Mononuclear cell (primary cell): ENCODE measurements around the gene LRRC47. TPM values are rescaled to one million over a fixed set of nuclear protein-coding genes. Genes with fewer than 3 reads are reported as not detected.
A peak's percentile ranks its signal among the peaks of the same experiment; 100 is the strongest.

Source experiments
- H3K27me3 ChIP-seq: 2 replicates; pipeline ENCODE4 v1.6.0; 2011; ENCODE audit warnings: low read length, control low read depth; ENCODE audit not compliant: insufficient read depth
- H3K4me1 ChIP-seq: 2 replicates; pipeline ENCODE4 v1.5.1; 2011; ENCODE audit warnings: mild to moderate bottlenecking, low read length, control low read depth; ENCODE audit not compliant: insufficient read depth
- H3K4me3 ChIP-seq: 2 replicates; pipeline ENCODE4 v1.5.1; 2011; ENCODE audit warnings: mild to moderate bottlenecking, low read length, moderate library complexity
- H3K9me3 ChIP-seq: 2 replicates; pipeline ENCODE4 v1.5.1; 2011; ENCODE audit warnings: low read depth, mild to moderate bottlenecking, control low read depth, low read length
- total RNA-seq: library from RNA; depleted of rRNA; stranded (reverse); fragments of >200 nt; gene quantifications from one replicate; pipeline ENCODE4 v1.2.3, GENCODE V29; 2012

Gene LRRC47
- total RNA-seq, 1 donor, result 20.9 TPM

- Histone ChIP-seq H3K27me3 (no peaks in the 10 kb centered on the region), H3K9me3 (no peaks in the 10 kb centered on the region), H3K4me3 (no peak overlapping the region), H3K4me1 (peaks cover 19% of the 10 kb centered on the region)
Observed at GRCh38 chr1:3773572-3774275, 22.6 kb downstream of the LRRC47 start.

GRCh38 chr1:3772715-3773571 is 23.4 kb downstream of the LRRC47 start, which contains the start of gene SMIM1:
Gene SMIM1 (plus strand): TSS chr1:3772749. CDS start chr1:3775374, 2,625 bp downstream.
- Histone ChIP-seq H3K27me3 (no peaks in the 10 kb centered on the region), H3K4me3 (peak within 1 kb of the TSS; percentile 35)

GRCh38 chr1:3772027-3772714 is 24.1 kb downstream of the LRRC47 start:
- Histone ChIP-seq H3K4me1 (peaks cover 19% of the 10 kb centered on the region), H3K9me3 (no peaks in the 10 kb centered on the region), H3K27me3 (no peaks in the 10 kb centered on the region), H3K4me3 (peak overlapping the region; percentile 35)

More at GRCh38 chr1:3772715-3773571, 23.4 kb downstream of the LRRC47 start, which contains the start of gene SMIM1:
- H3K4me1 ChIP-seq, result peaks cover 19% of the 10 kb centered on the region
- H3K9me3 ChIP-seq, result no peaks in the 10 kb centered on the region

- Histone ChIP-seq H3K4me1 (peaks cover 19% of the 10 kb centered on the region), H3K9me3 (no peaks in the 10 kb centered on the region), H3K4me3 (peak overlapping the region; percentile 35), H3K27me3 (no peaks in the 10 kb centered on the region)
Observed at GRCh38 chr1:3771108-3772026, 24.9 kb downstream of the LRRC47 start.

GRCh38 chr1:3770047-3770765 is 26.1 kb downstream of the LRRC47 start:
- Histone ChIP-seq H3K27me3 (no peaks in the 10 kb centered on the region), H3K4me1 (peaks cover 12% of the 10 kb centered on the region), H3K4me3 (no peak overlapping the region), H3K9me3 (no peaks in the 10 kb centered on the region)

- Histone ChIP-seq H3K4me1 (peaks cover 9% of the 10 kb centered on the region), H3K9me3 (no peaks in the 10 kb centered on the region), H3K27me3 (no peaks in the 10 kb centered on the region), H3K4me3 (no peak overlapping the region)
Observed at GRCh38 chr1:3768811-3769390, 27.4 kb downstream of the LRRC47 start.

- H3K9me3 ChIP-seq, result no peaks in the 10 kb centered on the region
- H3K4me1 ChIP-seq, result peaks cover 9% of the 10 kb centered on the region
Observed at GRCh38 chr1:3767328-3767925, 28.9 kb downstream of the LRRC47 start.

GRCh38 chr1:3763351-3764125 is 32.8 kb downstream of the LRRC47 start:
- Histone ChIP-seq H3K9me3 (no peaks in the 10 kb centered on the region), H3K4me3 (no peak overlapping the region), H3K27me3 (no peaks in the 10 kb centered on the region), H3K4me1 (no peaks in the 10 kb centered on the region)

More at GRCh38 chr1:3767328-3767925, 28.9 kb downstream of the LRRC47 start:
- H3K4me3 ChIP-seq, result no peak overlapping the region
- H3K27me3 ChIP-seq, result no peaks in the 10 kb centered on the region

GRCh38 chr1:3762873-3763228 is 33.4 kb downstream of the LRRC47 start:
- Histone ChIP-seq H3K4me1 (no peaks in the 10 kb centered on the region), H3K27me3 (no peaks in the 10 kb centered on the region), H3K4me3 (no peak overlapping the region), H3K9me3 (no peaks in the 10 kb centered on the region)

- Histone ChIP-seq H3K4me1 (no peaks in the 10 kb centered on the region), H3K4me3 (no peak overlapping the region), H3K27me3 (no peaks in the 10 kb centered on the region), H3K9me3 (no peaks in the 10 kb centered on the region)
Observed at GRCh38 chr1:3762151-3762872, 34.0 kb downstream of the LRRC47 start.

GRCh38 chr1:3761296-3762010 is 34.8 kb downstream of the LRRC47 start:
- H3K27me3 ChIP-seq, result no peaks in the 10 kb centered on the region
- H3K9me3 ChIP-seq, result no peaks in the 10 kb centered on the region
- H3K4me3 ChIP-seq, result no peak overlapping the region
- no peaks in the 10 kb centered on the region for H3K4me1 ChIP-seq

GRCh38 chr1:3759796-3760195 is 36.5 kb downstream of the LRRC47 start:
- Histone ChIP-seq H3K4me3 (no peak overlapping the region), H3K4me1 (no peaks in the 10 kb centered on the region), H3K9me3 (no peaks in the 10 kb centered on the region), H3K27me3 (no peaks in the 10 kb centered on the region)
